IPS DF 6.9 (cell line): ENCODE measurements around the gene DNAJC21.

Experiments used
- DNase-seq: peaks from one replicate; pipeline ENCODE4 v3.0.0-alpha.2; 2013; ENCODE audit warnings: low read depth, low spot score
- H3K27ac ChIP-seq: one replicate; pipeline ENCODE4 v1.5.1; 2013; ENCODE audit warnings: low read length, control low read depth
- H3K27me3 ChIP-seq: 2 replicates; pipeline ENCODE4 v1.6.1; 2013; ENCODE audit warnings: mild to moderate bottlenecking, low read length; ENCODE audit not compliant: control insufficient read depth, insufficient read depth
- H3K36me3 ChIP-seq: 2 replicates; pipeline ENCODE4 v1.6.1; 2013; ENCODE audit warnings: low read length; ENCODE audit not compliant: control insufficient read depth, insufficient read depth
- H3K4me1 ChIP-seq: 2 replicates; pipeline ENCODE4 v1.6.1; 2013; ENCODE audit warnings: low read length; ENCODE audit not compliant: control insufficient read depth, insufficient read depth
- H3K4me3 ChIP-seq: 2 replicates; pipeline ENCODE4 v1.5.1; 2013; ENCODE audit warnings: mild to moderate bottlenecking, low read length
- H3K9me3 ChIP-seq: 2 replicates; pipeline ENCODE4 v1.6.1; 2013; ENCODE audit warnings: low read length, inconsistent platforms; ENCODE audit not compliant: control insufficient read depth, insufficient read depth
- WGBS: extraction: QIAGEN DNeasy Blood & Tissue Kit; methylation state at CpG from one replicate; pipeline ENCODE4 v1.1.7; 2013; ENCODE audit warnings: mixed read lengths, missing lambda C conversion rate; ENCODE audit not compliant: insufficient read length, insufficient coverage; 5-methylcytosine and 5-hydroxymethylcytosine counted together

The DNAJC21 gene

GRCh38 chr5:34899066-34899465 lies 30.3 kb upstream of the DNAJC21 start:
- DNase-seq, result no peak
- H3K4me3 ChIP-seq, result no peak overlapping the region
- no peaks in the 10 kb centered on the region for H3K4me1 ChIP-seq
- no peaks in the 10 kb centered on the region for H3K36me3 ChIP-seq
- no peaks in the 10 kb centered on the region for H3K9me3 ChIP-seq
- no peaks in the 10 kb centered on the region for H3K27me3 ChIP-seq
- WGBS, result no CpG with 5 or more reads among the region's 2 CpGs
- H3K27ac ChIP-seq, result no peak overlapping the region

GRCh38 chr5:34900652-34901051 lies 28.7 kb upstream of the DNAJC21 start:
- H3K4me3 ChIP-seq, result no peak overlapping the region
- no peaks in the 10 kb centered on the region for H3K27me3 ChIP-seq
- DNase-seq, result no peak
- no peaks in the 10 kb centered on the region for H3K9me3 ChIP-seq
- no CpG with 5 or more reads among the region's 6 CpGs for WGBS
- no peaks in the 10 kb centered on the region for H3K36me3 ChIP-seq
- no peaks in the 10 kb centered on the region for H3K4me1 ChIP-seq
- no peak overlapping the region for H3K27ac ChIP-seq

- Histone ChIP-seq H3K4me3 (no peak overlapping the region), H3K4me1 (no peaks in the 10 kb centered on the region), H3K36me3 (no peaks in the 10 kb centered on the region; the same call in 1 of the 2 replicates), H3K9me3 (no peaks in the 10 kb centered on the region), H3K27me3 (no peaks in the 10 kb centered on the region), H3K27ac (no peak overlapping the region)
- DNase-seq, result no peak
- WGBS, result no CpG with 5 or more reads among the region's 1 CpG
These were observed 26.1 kb upstream of the DNAJC21 start for GRCh38 chr5:34903260-34903659.

GRCh38 chr5:34905564-34905963 lies 23.8 kb upstream of the DNAJC21 start:
- no CpG with 5 or more reads among the region's 2 CpGs for WGBS
- H3K36me3 ChIP-seq, result no peaks in the 10 kb centered on the region; the same call in 1 of the 2 replicates

GRCh38 chr5:34913072-34913471 lies 16.3 kb upstream of the DNAJC21 start:
- no peaks in the 10 kb centered on the region; the same call in 1 of the 2 replicates for H3K36me3 ChIP-seq
- no peaks in the 10 kb centered on the region for H3K9me3 ChIP-seq
- no peak for DNase-seq
- H3K4me3 ChIP-seq, result no peak overlapping the region
- H3K27me3 ChIP-seq, result no peaks in the 10 kb centered on the region
- no CpG with 5 or more reads among the region's 2 CpGs for WGBS
- H3K4me1 ChIP-seq, result peaks cover 2% of the 10 kb centered on the region; the same call in 1 of the 2 replicates
- H3K27ac ChIP-seq, result no peak overlapping the region

More at GRCh38 chr5:34905564-34905963, 23.8 kb upstream of the DNAJC21 start:
- Histone ChIP-seq H3K9me3 (no peaks in the 10 kb centered on the region), H3K4me1 (no peaks in the 10 kb centered on the region), H3K27ac (no peak overlapping the region), H3K4me3 (no peak overlapping the region), H3K27me3 (no peaks in the 10 kb centered on the region)
- no peak for DNase-seq

GRCh38 chr5:34914671-34915138 lies 14.7 kb upstream of the DNAJC21 start:
- Histone ChIP-seq H3K36me3 (no peaks in the 10 kb centered on the region; the same call in 1 of the 2 replicates), H3K9me3 (no peaks in the 10 kb centered on the region), H3K4me3 (peak overlapping the region; percentile 99), H3K27me3 (no peaks in the 10 kb centered on the region), H3K4me1 (peaks cover 2% of the 10 kb centered on the region; the same call in 1 of the 2 replicates), H3K27ac (no peak overlapping the region)
- WGBS, result no CpG with 5 or more reads among the region's 20 CpGs
- no peak for DNase-seq

GRCh38 chr5:34915139-34915855 lies 14.1 kb upstream of the DNAJC21 start, which contains the start of the genes BRIX1 and RAD1:
TSS of gene BRIX1 (plus strand) at chr5:34915711. CDS start at chr5:34915739, 28 bp downstream.
TSS of gene RAD1 (minus strand) at chr5:34915504. CDS start at chr5:34914892, 612 bp downstream.
- no peaks in the 10 kb centered on the region; the same call in 1 of the 2 replicates for H3K36me3 ChIP-seq
- H3K4me3 ChIP-seq, result peak within 1 kb of the TSS; percentile 99
- peaks cover 2% of the 10 kb centered on the region; the same call in 1 of the 2 replicates for H3K4me1 ChIP-seq
- no CpG with 5 or more reads among the region's 67 CpGs for WGBS
- no peaks in the 10 kb centered on the region for H3K9me3 ChIP-seq
- DNase-seq, result peak; percentile 88
- no peak within 1 kb of the TSS for H3K27ac ChIP-seq
- H3K27me3 ChIP-seq, result no peaks in the 10 kb centered on the region

- no peaks in the 10 kb centered on the region for H3K27me3 ChIP-seq
- H3K9me3 ChIP-seq, result no peaks in the 10 kb centered on the region
- H3K4me3 ChIP-seq, result peak overlapping the region; percentile 99
- H3K4me1 ChIP-seq, result peaks cover 2% of the 10 kb centered on the region; the same call in 1 of the 2 replicates
- no peak for DNase-seq
- peaks cover 1% of the 10 kb centered on the region; the same call in 1 of the 2 replicates for H3K36me3 ChIP-seq
- no peak overlapping the region for H3K27ac ChIP-seq
- WGBS, result no CpG with 5 or more reads among the region's 20 CpGs
These were observed 13.5 kb upstream of the DNAJC21 start for GRCh38 chr5:34915856-34916192.

GRCh38 chr5:34916518-34916917 lies 12.8 kb upstream of the DNAJC21 start:
- DNase-seq, result no peak
- Histone ChIP-seq H3K27ac (no peak overlapping the region), H3K4me1 (peaks cover 2% of the 10 kb centered on the region; the same call in 1 of the 2 replicates), H3K27me3 (no peaks in the 10 kb centered on the region), H3K9me3 (no peaks in the 10 kb centered on the region), H3K36me3 (peaks cover 3% of the 10 kb centered on the region; the same call in 1 of the 2 replicates), H3K4me3 (peak overlapping the region; percentile 99; the same call in 1 of the 2 replicates)
- WGBS, result no CpG with 5 or more reads among the region's 6 CpGs

GRCh38 chr5:34918025-34918424 lies 11.3 kb upstream of the DNAJC21 start:
- H3K27ac ChIP-seq, result no peak overlapping the region
- DNase-seq, result no peak
- H3K4me3 ChIP-seq, result no peak overlapping the region
- no peaks in the 10 kb centered on the region for H3K9me3 ChIP-seq
- no peaks in the 10 kb centered on the region for H3K27me3 ChIP-seq
- H3K4me1 ChIP-seq, result peaks cover 2% of the 10 kb centered on the region; the same call in 1 of the 2 replicates
- WGBS, result no CpG with 5 or more reads among the region's 4 CpGs
- H3K36me3 ChIP-seq, result peaks cover 3% of the 10 kb centered on the region; the same call in 1 of the 2 replicates
